HG03521 (cell line): ENCODE results near the gene MTHFD2.
"Not testable (repeated sequence)": the region's sequence is repeated elsewhere in the genome, so short reads cannot be mapped to it uniquely, and the experiment has no call there.

Source experiments
- ATAC-seq: cut with Tn5 transposase; IDR thresholded peaks from one replicate; pipeline ENCODE4 v1.9.1; 2021; ENCODE audit warnings: mild to moderate bottlenecking, moderate library complexity; ENCODE audit not compliant: unreplicated experiment

MTHFD2 gene

GRCh38 chr2:74198461-74199274, at the start of gene MTHFD2:
MTHFD2 (plus strand) TSS chr2:74198615; CDS start chr2:74198642, 27 bp downstream.
- peak; percentile 88 for ATAC-seq

- ATAC-seq: no peak
These were observed 49.2 kb upstream of the MTHFD2 start for GRCh38 chr2:74149247-74149525.

GRCh38 chr2:74149570-74150319, 48.7 kb upstream of the MTHFD2 start:
- no peak for ATAC-seq

- no peak for ATAC-seq
These were observed 45.5 kb upstream of the MTHFD2 start for GRCh38 chr2:74152954-74153353.

GRCh38 chr2:74155830-74156229, 42.6 kb upstream of the MTHFD2 start:
- ATAC-seq: no peak

GRCh38 chr2:74162951-74163350, 35.5 kb upstream of the MTHFD2 start:
- no peak for ATAC-seq

- ATAC-seq: no peak
These were observed 33.7 kb upstream of the MTHFD2 start for GRCh38 chr2:74164761-74165160.

- no peak for ATAC-seq
These were observed 29.7 kb upstream of the MTHFD2 start for GRCh38 chr2:74168739-74169138.

- no peak for ATAC-seq
These were observed 23.5 kb upstream of the MTHFD2 start for GRCh38 chr2:74174909-74175308.

GRCh38 chr2:74177696-74178095, 20.7 kb upstream of the MTHFD2 start:
- ATAC-seq: no peak

GRCh38 chr2:74178211-74179062, 20.0 kb upstream of the MTHFD2 start, which contains the start of gene MOB1A:
MOB1A (minus strand) TSS chr2:74178879; CDS start chr2:74178674, 205 bp downstream.
- peak; percentile 81 for ATAC-seq

GRCh38 chr2:74179063-74179865, 19.2 kb upstream of the MTHFD2 start:
- peak; percentile 7 for ATAC-seq

GRCh38 chr2:74181739-74182138, 16.7 kb upstream of the MTHFD2 start:
- ATAC-seq: peak; percentile 16

- no peak for ATAC-seq
These were observed 14.5 kb upstream of the MTHFD2 start for GRCh38 chr2:74183878-74184277.

GRCh38 chr2:74186038-74186437, 12.4 kb upstream of the MTHFD2 start:
- peak; percentile 46 for ATAC-seq

- ATAC-seq: not testable (repeated sequence)
These were observed 11.7 kb upstream of the MTHFD2 start for GRCh38 chr2:74186706-74187105.

GRCh38 chr2:74188018-74188601, 10.3 kb upstream of the MTHFD2 start:
- ATAC-seq: no peak

GRCh38 chr2:74188696-74189095, 9.7 kb upstream of the MTHFD2 start:
- ATAC-seq: no peak

- ATAC-seq: no peak
These were observed 6.6 kb upstream of the MTHFD2 start for GRCh38 chr2:74191596-74192380.
